HG03460 (cell line): ENCODE results near the gene CPLANE2.
"Not testable (repeated sequence)": the region's sequence is repeated elsewhere in the genome, so short reads cannot be mapped to it uniquely, and the experiment has no call there.

ENCODE experiments used
- ATAC-seq: cut with Tn5 transposase; IDR thresholded peaks from one replicate; pipeline ENCODE4 v1.9.1; 2021; ENCODE audit not compliant: unreplicated experiment

The CPLANE2 gene, protein sequence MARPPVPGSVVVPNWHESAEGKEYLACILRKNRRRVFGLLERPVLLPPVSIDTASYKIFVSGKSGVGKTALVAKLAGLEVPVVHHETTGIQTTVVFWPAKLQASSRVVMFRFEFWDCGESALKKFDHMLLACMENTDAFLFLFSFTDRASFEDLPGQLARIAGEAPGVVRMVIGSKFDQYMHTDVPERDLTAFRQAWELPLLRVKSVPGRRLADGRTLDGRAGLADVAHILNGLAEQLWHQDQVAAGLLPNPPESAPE

DNA sequence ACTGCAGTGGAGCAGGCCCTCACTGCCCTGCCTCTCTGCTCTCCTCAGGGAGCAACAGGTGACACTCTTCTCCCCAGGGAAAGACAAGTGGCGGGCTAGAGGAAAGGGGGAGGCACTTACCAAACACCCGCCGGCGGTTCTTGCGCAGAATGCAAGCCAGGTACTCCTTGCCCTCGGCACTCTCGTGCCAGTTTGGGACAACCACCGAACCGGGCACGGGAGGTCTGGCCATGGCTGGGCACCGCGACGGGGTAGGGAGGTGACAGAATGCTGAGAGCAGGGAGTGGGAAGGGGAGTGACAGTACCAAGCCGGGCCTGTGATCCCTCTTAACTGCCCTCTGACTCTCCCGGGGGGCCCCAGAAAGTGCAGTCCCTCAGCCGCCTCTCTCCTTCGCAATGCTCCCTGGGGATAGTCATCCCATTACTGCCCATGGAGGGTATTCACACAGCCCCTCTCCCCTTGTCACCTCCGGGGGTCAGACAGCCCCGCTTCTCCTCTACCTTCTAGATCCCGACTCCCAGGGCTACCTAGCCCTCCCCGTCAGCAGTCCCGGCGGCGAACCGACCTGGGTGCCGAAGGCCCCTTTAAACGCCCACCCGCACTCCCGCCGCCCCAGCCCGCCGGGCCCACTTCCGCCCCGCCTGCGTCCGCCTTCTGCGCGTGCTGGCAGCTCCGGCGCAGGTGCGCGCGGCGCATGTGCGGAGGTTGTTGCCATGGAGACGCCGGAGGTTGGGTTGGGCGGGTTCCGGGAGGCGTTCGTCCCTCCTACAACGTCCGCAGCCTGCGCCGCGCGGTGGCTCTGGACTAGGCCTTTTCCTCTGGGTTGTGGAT, at the start of gene CPLANE2:
TSS of gene CPLANE2 (minus strand) at position 673 of the 832 bp plus-strand sequence. CDS start at position 232, 441 bp downstream.
- ATAC-seq = peak; percentile 73

DNA sequence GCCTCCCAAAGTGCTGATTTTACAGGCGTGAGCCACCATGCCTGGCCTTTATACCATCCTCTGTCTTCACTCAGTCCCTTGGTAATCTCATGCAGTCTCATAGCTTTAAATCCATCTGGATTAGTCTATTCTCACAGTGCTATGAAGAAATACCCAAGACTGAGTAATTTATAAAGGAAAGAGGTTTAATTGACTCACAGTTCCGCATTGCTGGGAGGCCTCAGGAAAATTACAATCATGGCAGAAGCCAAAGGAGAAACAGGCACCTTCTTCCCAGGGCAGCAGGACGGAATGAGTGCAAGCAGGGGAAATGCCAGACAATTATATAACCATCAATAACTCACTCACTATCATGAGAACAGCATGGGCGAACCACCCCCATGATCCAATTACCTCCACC, 49.1 kb upstream of the CPLANE2 start:
- ATAC-seq = no peak

DNA sequence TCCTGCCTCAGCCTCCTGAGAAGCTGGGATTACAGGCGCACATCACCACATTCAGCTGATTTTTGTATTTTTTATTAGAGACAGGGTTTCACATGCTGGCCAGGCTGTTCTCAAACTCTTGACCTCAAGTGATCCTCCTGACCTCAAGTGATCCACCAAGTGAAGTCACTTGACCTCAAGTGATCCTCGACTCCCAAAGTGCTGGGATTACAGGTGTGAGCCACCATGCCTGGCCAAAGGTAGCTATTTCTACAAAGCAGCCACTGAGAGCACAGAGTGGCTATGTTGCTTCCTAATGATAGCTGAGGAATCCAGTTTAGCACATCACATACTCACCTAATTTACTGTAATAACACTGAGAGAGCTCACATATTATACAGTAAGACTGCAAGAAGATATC, 44.8 kb upstream of the CPLANE2 start:
- ATAC-seq = no peak

DNA sequence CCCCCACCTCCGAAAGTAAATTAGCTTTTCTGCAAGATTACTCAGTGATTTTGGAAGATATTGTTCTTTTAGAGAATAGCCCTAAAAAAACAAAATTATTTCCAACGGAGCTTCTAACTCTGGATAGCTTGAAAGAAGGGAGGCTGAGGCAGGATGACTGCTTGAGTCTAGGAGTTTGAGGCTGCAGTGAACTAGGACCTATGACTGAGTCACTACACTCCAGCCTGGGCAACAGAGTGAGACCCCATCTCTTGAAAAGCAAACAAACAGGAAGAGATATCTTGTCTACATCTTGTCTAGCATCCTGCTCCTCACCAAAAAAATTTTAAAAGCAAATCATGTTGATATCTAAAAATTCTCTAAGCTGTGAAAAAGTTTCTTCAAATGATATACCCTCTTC, 42.2 kb upstream of the CPLANE2 start:
- ATAC-seq = no peak

DNA sequence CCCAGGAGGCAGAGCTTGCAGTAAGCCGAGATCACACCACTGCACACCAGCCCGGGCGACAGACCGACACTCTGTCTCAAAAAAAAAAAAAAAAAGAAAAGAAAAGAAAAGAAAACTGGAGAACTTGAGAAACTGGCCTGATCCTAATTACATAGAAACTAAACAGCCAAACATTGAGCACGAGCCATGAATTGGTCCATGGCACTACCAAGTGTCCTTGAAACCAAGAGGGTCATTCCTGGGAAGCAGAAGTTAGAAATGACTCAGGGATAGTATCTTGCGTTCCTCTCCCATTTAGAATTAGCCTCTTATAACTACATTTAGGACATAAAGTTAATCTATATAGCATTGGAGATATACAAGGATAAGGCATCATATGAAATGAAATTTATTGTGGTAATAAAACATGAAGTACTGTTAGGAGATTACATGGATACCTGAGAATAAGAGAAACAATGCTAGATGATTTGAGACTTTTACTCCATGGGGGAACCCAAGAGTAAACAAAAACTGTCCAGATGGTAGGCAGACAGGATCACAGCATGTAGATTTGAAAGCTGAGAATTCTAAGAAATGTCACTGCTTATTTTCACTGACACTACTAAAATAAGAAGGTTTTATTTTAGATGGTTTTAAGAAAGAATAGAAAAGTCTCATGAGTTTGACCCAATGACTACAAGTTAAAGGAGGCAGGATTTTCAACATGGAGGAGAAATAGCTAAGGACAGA, 39.5 kb upstream of the CPLANE2 start:
- ATAC-seq = no peak

DNA sequence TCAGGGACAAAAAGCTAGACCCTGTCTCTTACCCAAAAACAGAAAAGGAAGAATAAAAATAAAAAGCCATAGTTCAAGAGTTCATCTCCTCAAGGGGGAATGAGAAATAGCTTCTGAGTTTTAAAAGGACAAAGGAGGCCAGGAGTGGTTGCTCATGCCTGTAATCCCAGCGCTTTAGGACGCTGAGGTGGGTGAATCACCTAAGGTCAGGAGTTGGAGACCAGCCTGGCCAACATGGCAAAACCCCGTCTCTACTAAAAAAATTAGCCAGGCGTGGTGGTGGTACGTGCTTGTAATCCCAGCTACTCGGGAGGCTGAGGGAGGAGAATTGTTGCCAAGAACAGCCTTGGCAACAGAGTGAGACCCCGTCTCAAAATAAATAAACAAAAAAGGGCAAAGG, 38.6 kb upstream of the CPLANE2 start:
- ATAC-seq = no peak

DNA sequence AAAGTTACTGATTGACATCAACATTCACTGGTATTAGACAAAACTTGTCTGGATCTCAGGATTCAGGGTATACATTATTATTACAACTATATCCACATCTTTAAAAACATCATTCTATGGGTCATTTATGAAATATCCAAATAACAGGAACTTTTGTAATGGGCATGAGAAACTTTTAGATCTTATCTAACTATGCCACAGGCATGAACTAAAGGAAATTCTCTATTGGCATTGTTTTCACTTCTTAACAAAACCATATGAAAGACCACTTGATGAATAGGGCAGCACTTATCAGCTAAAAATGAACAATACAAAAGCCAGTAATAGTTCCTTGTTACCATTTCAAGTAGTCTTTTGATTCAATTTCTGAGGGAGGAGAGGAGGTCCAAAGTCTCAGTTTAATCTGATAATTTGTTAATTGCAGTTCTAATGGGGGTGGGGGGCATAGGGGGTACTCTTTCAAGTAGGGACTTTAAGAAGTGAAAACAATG, 30.8 kb upstream of the CPLANE2 start:
- ATAC-seq = no peak

DNA sequence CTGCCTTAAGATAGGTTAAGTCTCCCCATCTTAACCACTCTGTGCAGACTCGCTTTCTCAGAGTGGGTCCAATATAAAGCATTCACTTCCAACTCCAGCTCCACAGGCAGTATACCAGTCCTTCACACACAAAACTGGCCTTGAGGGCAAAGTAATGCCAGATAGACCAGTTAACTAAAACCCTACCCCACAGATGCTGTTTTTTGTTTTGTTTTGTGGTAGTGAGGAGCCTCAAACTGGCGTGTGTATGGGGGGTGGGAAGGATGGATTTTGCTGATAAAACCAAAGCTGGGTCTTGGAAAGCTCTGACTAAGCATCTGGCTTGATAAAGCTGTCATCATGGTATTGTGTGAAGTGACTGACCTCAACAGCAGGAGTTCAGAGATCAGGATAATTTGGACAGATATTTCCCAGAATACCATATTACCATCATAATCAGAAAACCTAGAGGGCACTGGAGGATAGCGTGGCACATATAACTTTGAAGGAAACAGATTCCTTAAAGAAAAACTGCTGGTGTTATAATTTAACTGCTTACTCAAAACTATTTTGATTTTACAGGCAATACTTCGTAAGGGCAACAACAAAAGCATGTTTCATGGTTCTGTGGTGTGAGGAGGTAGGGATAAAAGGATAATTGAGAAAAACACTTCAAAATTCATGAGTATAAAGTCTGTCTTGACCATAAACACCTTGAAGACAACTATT, 29.6 kb upstream of the CPLANE2 start:
- no peak for ATAC-seq

DNA sequence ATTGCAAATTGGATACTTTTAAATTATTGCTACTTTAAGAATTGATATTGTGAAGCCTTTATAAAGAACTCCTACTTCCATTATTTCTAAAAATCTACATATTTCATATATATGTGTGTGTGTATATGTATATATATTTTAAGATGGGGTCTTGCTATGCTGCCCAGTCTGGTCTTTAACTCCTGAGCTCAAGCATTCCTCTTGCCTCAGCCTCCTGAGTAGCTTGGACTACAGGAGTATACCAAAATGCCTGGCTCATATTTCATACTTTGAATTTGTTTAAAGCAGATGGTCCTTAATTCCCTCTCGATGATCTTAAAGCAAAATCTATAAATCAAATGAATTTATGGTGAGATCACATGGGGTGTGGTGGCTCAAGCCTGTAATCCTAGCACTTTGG, 25.1 kb upstream of the CPLANE2 start:
- ATAC-seq = no peak

DNA sequence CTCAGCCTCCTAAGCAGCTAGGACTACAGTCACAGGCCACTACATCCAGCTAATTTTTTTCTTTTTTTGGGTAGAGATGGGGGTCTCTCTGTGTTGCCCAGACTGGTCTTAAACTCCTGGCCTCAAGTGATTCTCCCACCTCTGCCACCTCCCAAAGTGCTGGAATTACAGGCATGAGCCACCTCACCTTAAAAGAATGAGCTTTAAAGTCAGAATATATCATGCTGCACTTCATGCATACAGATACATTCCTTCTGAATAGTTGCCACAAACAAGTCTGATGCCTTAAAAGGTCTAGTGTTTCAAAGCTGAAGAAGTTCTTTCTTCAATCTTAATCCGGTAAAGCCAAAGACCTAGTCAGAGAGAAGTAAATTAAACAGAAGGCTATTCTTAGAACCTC, 23.8 kb upstream of the CPLANE2 start:
- ATAC-seq = no peak

DNA sequence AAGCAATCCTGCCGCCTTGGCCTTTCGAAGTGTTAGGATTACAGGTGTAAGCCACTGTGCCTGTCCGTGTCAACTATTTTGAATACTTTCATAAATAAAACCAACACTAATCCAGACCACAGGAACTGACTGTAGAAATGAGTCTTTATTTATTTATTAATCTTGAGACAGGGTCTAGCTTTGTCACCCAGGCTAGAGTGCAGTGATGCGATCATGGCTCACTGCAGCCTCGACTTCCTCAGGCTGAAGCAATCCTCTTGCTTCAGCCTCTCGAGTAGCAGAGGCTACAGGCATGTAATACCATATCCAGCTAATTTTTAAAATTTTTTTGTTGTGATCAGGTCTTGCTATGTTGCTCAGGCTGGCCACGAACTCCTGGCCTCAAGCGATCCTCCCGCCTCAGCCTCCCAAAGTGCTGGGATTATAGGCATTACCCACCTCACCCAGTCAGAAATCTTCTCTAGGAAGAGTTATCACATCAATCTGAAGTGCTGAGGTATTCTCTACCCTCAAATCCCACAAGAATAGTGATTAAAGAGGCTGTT, 21.7 kb upstream of the CPLANE2 start:
- no peak for ATAC-seq

DNA sequence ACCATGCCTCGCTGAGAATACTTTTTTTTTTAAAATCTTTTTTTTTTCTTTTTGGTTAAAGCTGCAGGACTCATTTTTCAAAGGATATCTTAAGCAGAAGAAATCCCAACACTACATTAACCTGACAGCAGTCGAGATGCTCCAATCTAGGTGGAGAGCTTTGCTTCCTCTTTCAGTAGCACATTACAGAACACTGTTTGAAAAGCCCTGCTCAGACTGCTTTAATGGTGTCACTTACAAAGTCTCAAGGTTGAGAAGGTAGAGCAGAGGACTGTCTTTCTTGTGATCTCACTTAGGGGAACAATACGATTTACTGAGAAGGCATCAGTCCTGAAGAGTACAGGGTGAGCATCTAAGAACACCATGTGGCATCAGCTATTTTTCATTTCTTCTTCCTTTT, 21.0 kb upstream of the CPLANE2 start:
- ATAC-seq = no peak

DNA sequence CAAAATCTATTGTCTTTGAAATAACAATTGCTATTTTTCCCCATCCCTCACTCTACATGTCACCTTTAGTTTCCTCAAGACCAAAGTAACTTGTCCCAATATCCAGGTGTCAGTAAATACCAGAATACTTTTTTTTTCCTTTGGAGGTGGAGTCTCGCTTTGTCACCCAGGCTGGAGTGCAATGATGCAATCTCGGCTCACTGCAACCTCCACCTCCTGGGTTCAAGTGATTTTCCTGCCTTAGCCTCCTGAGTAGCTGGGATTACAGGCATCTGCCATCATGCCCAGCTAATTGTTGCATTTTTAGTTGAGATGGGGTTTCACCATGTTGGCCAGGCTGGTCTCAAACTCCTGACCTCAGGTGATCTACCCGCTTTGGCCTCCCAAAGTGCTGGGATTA, 20.6 kb upstream of the CPLANE2 start:
- ATAC-seq = not testable (repeated sequence)

DNA sequence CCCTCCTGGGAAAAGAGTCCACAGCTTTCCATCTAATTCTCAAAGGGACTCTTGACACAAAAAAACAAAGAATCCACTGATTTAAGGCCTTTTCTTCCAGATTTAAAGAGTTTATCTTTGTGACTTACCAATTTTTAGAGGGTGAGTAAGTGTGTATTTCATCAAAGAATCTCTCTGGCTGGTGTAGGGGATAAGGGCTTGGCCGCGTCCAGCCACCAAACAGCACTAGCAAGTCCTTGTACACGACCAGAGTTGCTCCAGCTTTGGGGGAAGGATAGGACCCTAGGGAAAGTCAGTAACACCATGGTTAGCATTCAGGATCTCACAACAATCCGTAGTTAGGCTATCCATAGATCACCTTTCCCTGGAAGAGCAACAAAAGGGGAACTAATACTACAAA, 19.5 kb upstream of the CPLANE2 start:
- ATAC-seq = no peak

DNA sequence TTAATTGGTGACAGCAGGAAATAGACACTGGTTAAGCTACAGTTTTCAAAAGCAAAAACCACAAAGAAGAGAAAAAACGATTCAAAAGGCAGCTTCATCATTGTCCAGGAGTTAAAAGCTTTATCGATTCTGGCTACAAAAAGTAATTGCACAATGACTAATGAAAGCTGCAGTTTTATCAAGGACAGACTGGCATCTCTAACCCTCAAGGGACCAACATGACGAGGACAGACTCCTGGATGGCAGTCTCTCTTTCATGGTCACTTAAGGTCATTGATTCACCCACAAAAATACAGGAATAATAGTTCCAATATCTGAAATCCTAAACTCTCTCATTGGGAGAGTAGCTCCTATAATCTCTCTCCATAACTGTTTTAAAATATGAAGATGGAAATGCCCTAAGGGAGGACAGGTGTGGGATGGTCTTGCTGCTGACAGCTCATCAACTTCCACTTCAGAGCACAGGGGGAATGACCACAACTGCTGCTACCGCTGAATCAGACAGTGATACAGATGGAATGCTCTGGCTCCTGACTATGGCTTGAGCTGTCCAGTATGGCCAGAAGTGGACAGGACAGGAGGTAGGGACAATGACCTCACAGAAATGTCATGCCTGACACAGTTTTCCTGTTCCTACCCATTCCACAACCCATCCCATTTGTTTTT, 17.4 kb upstream of the CPLANE2 start:
- ATAC-seq = no peak

DNA sequence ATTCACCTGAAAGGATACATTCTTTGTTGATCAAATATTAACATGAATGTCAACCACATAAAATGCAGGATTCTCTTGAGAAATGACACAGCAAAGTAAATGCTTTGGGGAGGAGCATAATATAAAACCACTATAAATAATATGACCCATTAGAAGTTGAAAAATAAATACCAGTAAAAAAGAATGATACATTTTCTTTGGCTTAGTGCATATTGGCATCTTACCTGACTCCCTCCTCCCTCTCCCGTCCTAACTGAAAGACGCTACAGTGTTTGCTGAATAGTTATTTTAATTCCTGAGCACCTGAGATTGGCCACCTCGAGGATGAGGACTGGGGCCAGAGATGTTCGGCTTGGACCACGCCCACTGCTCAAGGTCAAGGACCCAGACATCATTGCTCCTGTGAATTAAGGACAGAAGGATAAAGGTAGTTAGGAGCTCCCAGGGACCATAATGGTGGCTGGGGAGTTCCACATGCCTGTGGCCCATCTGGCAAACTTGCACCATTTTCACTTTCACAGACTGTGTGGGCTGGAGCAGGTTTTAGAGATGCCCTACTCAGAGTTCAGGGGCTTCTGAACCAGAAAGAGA, 16.4 kb upstream of the CPLANE2 start:
- no peak for ATAC-seq

DNA sequence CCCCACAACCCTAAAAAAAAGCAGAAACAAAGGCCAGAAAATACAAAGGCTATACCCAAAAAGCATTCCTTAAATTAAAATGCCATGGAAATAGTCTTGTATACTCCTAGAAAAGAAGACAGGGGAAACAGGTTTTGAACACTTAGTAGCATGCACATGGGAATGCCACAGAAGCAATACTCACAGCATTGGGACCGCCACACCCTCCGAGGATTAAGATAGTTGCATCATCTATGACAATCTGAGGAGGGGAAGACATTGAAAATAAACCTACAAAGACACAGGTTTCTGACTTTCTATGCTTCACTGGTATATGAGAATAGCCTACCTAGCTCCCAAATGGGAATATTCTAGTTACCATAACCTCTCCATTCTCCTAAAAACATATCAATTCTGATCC, 15.9 kb upstream of the CPLANE2 start:
- ATAC-seq = no peak

DNA sequence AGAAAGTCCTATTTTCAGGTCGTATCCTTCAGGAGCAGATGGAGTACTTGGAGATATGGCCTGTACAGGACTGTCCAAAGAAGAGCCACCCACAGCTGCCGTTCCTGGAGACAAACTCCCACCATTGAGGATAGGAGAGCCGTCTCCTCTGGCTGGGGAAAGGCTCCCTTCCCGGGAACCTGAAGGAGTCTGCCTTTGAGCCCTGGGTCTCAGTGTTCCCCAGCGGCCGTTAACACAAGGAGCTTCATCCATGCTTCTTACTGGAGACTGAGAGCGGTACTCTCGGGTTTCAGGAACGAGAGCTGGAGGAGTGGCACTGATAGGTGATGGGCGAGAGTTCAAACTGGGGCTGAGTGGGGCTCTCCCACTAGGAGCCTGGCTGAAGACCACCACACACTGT, 14.4 kb upstream of the CPLANE2 start:
- no peak for ATAC-seq

DNA sequence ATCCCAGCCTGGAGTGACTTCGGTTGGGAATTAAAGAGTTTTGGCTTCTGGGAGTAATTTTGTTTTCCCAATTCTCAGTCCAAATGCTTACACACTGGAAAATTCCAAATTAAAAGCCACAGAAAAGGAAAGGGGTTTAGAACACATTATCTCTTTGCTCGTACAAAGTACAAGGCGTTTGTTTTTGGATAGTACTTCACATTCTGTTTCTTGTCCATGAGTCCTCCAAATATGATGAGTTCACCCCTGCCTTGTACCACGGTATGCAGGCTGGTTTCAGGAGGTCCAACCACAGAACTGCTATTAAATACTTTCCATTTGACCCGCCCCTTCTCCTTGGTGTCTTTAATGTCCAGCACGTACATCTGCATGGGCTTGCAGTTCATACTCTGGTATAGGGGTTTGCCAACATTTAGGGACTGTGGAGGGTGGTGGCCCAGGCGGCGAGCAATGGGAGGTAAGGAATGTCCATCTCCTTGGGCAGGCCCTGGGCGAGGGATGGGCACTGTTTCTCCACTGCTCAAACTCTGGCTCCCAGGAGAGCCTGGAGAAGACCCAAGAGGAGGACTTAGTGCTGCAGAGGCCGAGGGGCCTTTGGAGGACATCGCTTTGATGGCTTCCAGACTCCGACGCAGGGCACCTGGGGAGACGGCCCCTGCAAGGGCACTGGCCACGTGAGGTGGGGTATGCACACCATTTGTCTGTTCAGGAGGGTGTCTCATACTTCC, 13.7 kb upstream of the CPLANE2 start:
- no peak for ATAC-seq
